Endometrium (tissue), 2 donors: ENCODE data around the gene AFMID.
"Not testable (repeated sequence)": the region's sequence is repeated elsewhere in the genome, so short reads cannot be mapped to it uniquely, and the experiment has no call there.

Source experiments
- FAIRE-seq: peaks from 2 replicates; lab custom pipeline; 2012; peaks lifted over from hg19 to GRCh38; lab: Jason Lieb, UNC
- donor health status: control.
- donor health status: control.

The AFMID gene

GRCh38 chr17:78186692-78187595, at the start of gene AFMID, which contains the start of gene TK1:
Gene AFMID, plus strand, starts transcription at chr17:78187362. Its CDS starts 9 bp downstream, at chr17:78187371.
Gene TK1, minus strand, starts transcription at chr17:78187052. Its CDS starts 58 bp downstream, at chr17:78186994.
- FAIRE-seq: no peak

- FAIRE-seq: no peak
Measured at GRCh38 chr17:78137392-78138203, 49.6 kb upstream of the AFMID start.

- no peak for FAIRE-seq
Measured at GRCh38 chr17:78138204-78139060, 48.7 kb upstream of the AFMID start.

GRCh38 chr17:78139861-78140168, 47.3 kb upstream of the AFMID start:
- FAIRE-seq: not testable (repeated sequence)

- FAIRE-seq: no peak
Measured at GRCh38 chr17:78140169-78141051, 46.8 kb upstream of the AFMID start.

GRCh38 chr17:78141437-78142118, 45.6 kb upstream of the AFMID start:
- FAIRE-seq: no peak

GRCh38 chr17:78142119-78142861, 44.9 kb upstream of the AFMID start:
- no peak for FAIRE-seq

- FAIRE-seq: no peak
Measured at GRCh38 chr17:78143214-78144146, 43.7 kb upstream of the AFMID start.

GRCh38 chr17:78144147-78144719, 42.9 kb upstream of the AFMID start:
- FAIRE-seq: peak; percentile 72

GRCh38 chr17:78144736-78145641, 42.2 kb upstream of the AFMID start:
- FAIRE-seq: no peak

GRCh38 chr17:78146471-78146869, 40.7 kb upstream of the AFMID start:
- FAIRE-seq: no peak

- no peak for FAIRE-seq
Measured at GRCh38 chr17:78146881-78147280, 40.3 kb upstream of the AFMID start.

GRCh38 chr17:78147315-78147998, 39.7 kb upstream of the AFMID start:
- FAIRE-seq: no peak

- no peak for FAIRE-seq
Measured at GRCh38 chr17:78148286-78149016, 38.7 kb upstream of the AFMID start.

GRCh38 chr17:78151514-78152008, 35.6 kb upstream of the AFMID start:
- no peak for FAIRE-seq
